SK-N-SH treated with all-trans-retinoic acid at 6 μM for 48 hours (cell line): ENCODE data around the gene RHCE.
"Not testable (repeated sequence)": the region's sequence is repeated elsewhere in the genome, so short reads cannot be mapped to it uniquely, and the experiment has no call there.

Experiments used
- ATAC-seq: fragments of 200-7000 bp; cut with Tn5 transposase; 3 replicates; pipeline ENCODE4 v1.9.1; 2020; ENCODE audit warnings: mild to moderate bottlenecking, moderate library complexity
- CREB5 ChIP-seq: fragments of 250-450 bp; sonication (Bioruptor Pico); IDR thresholded peaks from 2 replicates; pipeline ENCODE4 v1.5.1; 2020; ENCODE audit warnings: low read depth, mild to moderate bottlenecking, moderate library complexity
- CSDC2 ChIP-seq: fragments of 250-450 bp; sonication (Bioruptor Pico); IDR thresholded peaks from 2 replicates; pipeline ENCODE4 v1.5.0; 2020; ENCODE audit warnings: mild to moderate bottlenecking, moderate library complexity
- ISL1 ChIP-seq: fragments of 250-450 bp; sonication (Bioruptor Pico); IDR thresholded peaks from 2 replicates; pipeline ENCODE4 v2.1.2; 2022; ENCODE audit warnings: mild to moderate bottlenecking, moderate library complexity
- OSR1 ChIP-seq: fragments of 250-450 bp; sonication (Bioruptor Pico); IDR thresholded peaks from 2 replicates; pipeline ENCODE4 v1.8.0; 2022; ENCODE audit warnings: moderate library complexity, mild to moderate bottlenecking, inconsistent platforms
- ZFP3 ChIP-seq: fragments of 250-450 bp; sonication (Bioruptor Pico); IDR thresholded peaks from 2 replicates; pipeline ENCODE4 v1.5.0; 2020; ENCODE audit warnings: mild to moderate bottlenecking, moderate library complexity
- TF ChIP-seq, protein P1 (sequence below): fragments of 250-450 bp; sonication (Bioruptor Pico); IDR thresholded peaks from 2 replicates; pipeline ENCODE4 v1.5.1; 2021; ENCODE audit warnings: mild to moderate bottlenecking, moderate library complexity

The RHCE gene

DNA sequence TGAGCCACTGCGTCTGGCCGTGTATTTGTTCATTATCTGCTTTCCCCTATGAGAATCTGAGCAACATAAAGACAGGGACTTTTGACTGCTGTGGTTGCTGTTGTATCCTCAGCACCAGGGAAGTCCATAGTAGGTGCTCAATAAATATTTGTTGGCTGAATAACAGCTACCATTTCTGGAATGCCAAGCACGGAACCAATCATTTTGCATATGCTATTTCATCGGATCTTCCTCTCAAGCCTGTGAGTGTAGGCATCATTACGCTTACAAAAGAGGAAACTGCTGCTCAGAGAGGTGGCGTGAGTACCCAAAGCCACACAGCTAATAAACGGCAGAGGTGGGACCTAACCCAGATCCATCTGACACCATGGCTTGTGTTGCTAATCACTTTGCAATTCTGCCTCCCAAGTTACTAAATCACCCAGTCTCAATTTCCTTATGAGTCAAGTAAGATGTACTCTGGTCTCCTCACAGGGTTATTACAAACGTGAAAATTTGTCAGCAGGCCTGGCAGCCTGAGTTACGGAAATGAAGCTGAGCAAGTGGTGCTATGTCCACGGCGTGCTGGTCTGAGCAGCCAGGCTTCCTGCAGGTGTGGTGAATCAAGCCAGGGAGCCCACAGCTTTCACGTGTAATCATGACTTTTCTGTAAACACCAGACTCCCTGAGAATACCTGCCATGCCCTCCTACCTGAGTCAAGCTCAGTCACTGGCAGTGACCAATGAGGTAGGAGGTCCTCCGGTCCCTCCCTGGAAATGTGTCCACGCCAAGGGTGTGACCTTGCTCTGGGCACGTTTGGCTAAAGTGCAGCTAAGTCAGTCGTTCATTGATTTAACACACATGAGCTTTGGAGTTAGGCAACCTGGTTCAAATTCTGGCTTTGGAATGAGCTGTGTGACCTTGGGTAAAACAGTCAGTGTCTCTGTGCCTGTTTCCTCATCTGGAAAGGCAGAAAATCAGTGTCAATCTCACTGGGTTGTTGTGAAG lies 4.8 kb upstream of the RHCE start:
- no peak for ATAC-seq
- TF ChIP-seq ZFP3 (CRISPR knock-in tag) (no peak), CREB5 (CRISPR knock-in tag) (no peak), ISL1 (CRISPR knock-in tag) (no peak), OSR1 (CRISPR knock-in tag) (no peak), CSDC2 (CRISPR knock-in tag) (no peak)
- TF ChIP-seq, protein P1, sequence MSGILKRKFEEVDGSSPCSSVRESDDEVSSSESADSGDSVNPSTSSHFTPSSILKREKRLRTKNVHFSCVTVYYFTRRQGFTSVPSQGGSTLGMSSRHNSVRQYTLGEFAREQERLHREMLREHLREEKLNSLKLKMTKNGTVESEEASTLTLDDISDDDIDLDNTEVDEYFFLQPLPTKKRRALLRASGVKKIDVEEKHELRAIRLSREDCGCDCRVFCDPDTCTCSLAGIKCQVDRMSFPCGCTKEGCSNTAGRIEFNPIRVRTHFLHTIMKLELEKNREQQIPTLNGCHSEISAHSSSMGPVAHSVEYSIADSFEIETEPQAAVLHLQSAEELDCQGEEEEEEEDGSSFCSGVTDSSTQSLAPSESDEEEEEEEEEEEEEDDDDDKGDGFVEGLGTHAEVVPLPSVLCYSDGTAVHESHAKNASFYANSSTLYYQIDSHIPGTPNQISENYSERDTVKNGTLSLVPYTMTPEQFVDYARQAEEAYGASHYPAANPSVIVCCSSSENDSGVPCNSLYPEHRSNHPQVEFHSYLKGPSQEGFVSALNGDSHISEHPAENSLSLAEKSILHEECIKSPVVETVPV (CRISPR knock-in tag) = no peak
- TF ChIP-seq, all 23 proteins: peak for 0

- not testable (repeated sequence) for ATAC-seq
Observed at GRCh38 chr1:25423206-25423605, 2.6 kb upstream of the RHCE start.

DNA sequence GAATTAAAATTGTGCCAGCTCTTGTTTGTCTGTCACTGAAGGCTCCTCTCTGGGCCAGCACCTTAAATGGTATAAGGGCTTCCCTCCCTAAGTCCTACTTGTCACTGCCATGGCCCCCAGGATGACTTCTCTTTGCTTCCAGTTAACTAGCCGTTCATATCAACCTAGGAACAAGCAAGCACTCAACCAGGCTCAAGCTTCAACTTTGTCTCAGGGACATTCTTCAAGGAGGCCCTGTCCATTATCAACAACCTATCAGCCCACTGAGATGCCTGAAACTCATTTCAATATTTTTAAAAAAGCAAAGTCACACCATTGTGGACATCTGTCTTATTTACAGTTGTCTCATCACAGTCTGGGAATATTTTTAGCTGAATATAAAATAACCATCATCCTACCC lies 1.3 kb downstream of the RHCE start:
- not testable (repeated sequence) for ATAC-seq

GRCh38 chr1:25417280-25417679 lies 3.3 kb downstream of the RHCE start:
- ATAC-seq = not testable (repeated sequence)

- ATAC-seq = not testable (repeated sequence)
Observed at GRCh38 chr1:25414578-25414977, 6.0 kb downstream of the RHCE start.

GRCh38 chr1:25414157-25414556 lies 6.5 kb downstream of the RHCE start:
- not testable (repeated sequence) for ATAC-seq

DNA sequence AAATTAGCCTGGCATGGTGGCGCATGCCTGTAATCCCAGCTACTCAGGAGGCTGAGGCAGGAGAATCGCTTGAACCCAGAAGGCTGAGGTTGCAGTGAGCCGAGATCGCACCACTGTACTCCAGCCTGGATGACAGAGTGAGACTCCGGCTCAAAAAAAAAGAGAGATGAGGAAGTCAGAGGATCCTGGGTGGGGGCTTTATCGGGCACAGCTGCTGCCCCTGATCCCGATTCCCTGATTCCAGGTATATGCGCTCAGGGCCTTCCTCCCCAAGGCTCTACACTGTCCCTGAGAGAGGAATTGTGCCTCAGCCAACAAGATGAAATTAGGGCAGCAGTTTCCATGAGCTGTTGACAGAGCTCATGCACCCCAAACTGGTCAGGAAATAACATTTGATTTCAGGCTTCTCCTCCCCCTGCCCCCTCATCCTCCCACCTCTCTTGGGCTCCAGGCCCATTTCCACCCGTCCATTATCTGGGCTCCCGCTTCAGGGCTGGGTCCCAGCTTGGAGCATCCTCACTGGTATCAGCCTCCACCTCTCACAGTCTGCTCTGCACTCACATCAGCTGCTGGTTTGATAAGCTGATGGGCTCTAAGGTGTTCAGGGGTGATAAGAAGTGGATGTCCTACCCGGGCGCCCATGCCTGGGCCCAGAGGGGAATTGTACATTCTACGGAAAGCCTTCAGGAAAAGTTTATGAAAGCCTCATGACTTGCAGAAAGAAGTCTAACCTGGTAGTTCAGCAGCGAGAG lies 7.6 kb downstream of the RHCE start:
- not testable (repeated sequence) for ATAC-seq

GRCh38 chr1:25409641-25410427 lies 10.8 kb downstream of the RHCE start:
- not testable (repeated sequence) for ATAC-seq

DNA sequence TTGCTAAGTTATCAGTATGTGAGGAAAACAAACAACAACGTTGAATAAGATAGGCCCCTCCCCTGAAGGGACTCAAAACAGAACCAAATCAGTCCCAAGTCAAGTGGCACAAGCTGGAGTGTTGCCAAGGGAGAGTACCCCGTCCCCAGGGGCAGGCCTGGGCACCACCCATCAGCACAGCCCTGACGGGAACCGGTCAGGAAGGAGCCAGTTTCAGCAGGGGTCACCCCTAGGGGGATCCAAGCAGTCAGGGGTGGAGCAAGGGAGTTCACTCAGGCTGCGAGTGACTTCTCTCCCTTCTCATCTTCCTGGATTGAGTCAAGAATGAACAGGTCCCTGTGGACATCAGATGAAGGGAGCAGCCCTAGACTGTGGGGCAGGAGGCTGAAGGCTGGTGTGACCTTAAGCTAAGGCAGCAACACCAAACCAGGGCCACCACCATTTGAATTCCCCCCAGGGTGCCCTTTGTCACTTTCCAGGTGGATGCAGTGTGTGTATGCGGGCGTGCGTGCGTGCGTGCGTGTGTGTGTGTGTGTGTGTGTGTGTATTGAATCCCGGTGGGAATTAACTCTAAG lies 14.8 kb downstream of the RHCE start:
- not testable (repeated sequence) for ATAC-seq

DNA sequence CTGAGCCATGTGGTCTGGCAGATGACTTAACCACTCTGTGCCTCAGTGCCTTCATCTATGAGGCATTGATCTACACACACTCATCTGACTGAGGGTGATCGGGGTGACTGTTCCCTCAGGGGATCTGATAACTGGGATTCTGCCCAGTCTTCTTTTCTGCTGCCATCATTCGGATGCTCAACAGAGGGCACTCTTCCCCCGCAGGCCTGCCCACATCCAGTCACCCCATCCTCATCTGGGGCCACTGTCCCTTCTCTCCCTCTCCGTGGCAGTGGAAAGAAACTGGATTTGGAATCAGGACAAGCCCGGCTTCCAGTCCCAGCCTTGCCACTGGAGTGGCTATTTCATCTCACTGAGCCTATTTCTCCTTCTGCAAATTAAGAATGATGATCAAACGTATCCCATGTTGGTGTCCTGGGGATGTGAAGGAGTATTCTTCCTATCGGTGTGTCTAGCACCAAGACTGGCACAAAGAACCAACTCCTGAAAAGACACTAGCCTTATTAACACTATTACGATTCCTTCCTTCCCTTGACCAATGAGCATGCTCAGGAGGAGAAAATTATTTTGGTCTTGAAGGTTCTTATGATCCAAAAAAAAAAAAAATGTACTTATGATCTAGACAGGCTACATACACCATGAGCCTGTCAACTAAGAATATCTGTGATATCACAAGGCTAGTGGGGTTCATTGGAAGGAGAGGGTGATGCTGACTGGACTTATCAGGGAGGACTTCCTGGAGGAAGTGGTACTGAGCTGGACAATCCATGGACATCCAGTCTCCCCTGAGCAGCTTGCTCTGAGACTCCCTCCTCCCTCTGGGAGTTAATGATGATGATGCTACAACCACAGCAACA lies 17.4 kb downstream of the RHCE start:
- peak; percentile 97 for ATAC-seq

DNA sequence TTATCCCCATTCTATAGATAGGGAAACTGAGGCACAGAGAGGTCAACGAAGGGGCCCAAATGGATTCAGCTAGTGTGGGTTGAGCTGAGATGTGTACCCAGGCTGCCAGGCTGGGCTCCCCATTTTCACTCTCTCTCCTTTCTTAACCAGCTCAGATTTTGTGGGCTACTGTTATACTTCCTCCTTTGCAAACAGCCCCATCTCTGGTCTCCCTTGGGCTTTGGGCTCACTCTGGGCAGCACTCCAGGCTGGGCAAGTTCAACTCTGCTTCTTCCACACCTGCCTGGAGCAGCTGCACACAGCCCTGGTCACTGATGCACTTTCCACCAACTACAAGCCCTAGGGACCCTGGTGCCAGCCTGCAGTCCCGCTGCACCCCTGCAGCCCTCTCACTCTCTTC lies 22.5 kb downstream of the RHCE start:
- ATAC-seq = not testable (repeated sequence)

DNA sequence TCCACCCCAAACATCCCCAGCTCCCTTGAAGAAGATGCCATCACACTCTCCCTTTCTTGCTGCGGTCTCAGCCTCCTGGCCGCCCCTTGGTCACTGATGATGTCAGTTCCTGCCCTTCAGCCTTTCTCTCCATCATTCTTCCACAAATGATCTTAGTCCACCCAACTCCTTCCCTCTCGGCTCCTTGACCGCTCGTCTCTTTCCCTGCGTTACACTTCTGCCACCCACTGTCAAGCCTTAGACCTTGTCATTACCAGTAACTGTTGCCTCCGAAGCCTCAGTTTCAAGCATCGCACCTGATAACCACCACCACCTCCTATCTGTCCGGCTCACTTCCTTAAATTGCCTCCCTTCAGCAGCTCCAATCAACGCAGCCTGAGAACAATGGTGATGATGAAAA lies 23.1 kb downstream of the RHCE start:
- ATAC-seq = not testable (repeated sequence)
